ENCODE results near the gene FAM117A.
A peak's percentile ranks its signal among the peaks of the same experiment; 100 is the strongest.

FAM117A gene

DNA sequence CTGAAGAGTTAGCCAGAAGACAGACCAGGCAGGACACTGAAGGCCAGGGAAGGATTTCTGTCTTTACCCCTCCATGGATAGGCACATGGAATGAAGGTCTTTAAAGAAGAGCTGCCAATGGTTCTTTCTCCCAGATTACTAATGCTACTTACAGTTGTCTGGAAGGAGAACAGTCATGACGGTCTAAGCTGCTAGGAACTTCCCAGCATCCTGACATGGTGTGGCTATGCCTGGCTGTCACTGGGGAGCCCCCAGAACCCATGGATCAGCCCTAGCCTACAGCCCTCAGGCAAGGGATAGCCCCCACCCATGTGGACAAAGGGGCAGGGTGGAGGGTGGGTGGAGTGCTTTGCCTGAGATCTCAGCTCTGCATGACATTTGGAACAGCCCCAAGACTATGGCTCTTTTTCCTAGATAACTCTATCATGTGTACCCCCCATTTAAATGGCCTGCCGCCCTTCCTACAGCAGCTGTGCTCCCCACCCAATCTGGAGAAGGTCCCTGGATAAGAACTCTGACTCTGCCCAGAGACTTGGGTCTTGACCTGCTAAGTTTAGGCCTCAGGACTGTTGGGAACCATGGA, 15.3 kb upstream of the FAM117A start:
- no peak overlapping the region for H3K4me3 ChIP-seq (ENCODE audit: low read depth, low read length)
- DNase-seq (ENCODE audit: low read depth), result no peak
- TF ChIP-seq, protein P1, sequence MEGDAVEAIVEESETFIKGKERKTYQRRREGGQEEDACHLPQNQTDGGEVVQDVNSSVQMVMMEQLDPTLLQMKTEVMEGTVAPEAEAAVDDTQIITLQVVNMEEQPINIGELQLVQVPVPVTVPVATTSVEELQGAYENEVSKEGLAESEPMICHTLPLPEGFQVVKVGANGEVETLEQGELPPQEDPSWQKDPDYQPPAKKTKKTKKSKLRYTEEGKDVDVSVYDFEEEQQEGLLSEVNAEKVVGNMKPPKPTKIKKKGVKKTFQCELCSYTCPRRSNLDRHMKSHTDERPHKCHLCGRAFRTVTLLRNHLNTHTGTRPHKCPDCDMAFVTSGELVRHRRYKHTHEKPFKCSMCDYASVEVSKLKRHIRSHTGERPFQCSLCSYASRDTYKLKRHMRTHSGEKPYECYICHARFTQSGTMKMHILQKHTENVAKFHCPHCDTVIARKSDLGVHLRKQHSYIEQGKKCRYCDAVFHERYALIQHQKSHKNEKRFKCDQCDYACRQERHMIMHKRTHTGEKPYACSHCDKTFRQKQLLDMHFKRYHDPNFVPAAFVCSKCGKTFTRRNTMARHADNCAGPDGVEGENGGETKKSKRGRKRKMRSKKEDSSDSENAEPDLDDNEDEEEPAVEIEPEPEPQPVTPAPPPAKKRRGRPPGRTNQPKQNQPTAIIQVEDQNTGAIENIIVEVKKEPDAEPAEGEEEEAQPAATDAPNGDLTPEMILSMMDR (IDR thresholded peaks at IDR 0.05; ENCODE audit: control insufficient read depth, extremely low read depth, insufficient read depth), result no peak

DNA sequence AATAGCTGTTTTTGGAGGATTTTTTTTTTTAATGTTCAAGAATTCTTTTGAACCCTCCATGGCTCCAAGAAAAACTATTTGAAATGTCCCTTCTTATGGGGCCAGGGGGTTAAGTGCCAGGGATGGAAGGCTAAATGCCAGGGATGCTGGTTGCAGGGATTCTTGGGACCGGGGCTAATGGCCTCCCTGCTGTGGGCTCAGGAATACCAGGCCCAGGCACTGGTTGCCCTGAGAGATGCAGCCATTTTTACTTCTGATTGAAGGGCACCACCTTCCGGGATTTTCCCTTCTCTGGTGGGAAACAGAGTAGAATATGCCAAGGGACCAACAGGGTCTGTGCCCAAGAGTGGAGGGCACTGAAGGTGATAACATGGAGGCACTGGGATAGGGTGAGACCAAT, 13.6 kb upstream of the FAM117A start:
- TF ChIP-seq, protein P1 (IDR thresholded peaks at IDR 0.05; ENCODE audit: control insufficient read depth, extremely low read depth, insufficient read depth), result no peak
- DNase-seq (ENCODE audit: low read depth), result no peak
- no peak overlapping the region for H3K4me3 ChIP-seq (ENCODE audit: low read depth, low read length)

DNA sequence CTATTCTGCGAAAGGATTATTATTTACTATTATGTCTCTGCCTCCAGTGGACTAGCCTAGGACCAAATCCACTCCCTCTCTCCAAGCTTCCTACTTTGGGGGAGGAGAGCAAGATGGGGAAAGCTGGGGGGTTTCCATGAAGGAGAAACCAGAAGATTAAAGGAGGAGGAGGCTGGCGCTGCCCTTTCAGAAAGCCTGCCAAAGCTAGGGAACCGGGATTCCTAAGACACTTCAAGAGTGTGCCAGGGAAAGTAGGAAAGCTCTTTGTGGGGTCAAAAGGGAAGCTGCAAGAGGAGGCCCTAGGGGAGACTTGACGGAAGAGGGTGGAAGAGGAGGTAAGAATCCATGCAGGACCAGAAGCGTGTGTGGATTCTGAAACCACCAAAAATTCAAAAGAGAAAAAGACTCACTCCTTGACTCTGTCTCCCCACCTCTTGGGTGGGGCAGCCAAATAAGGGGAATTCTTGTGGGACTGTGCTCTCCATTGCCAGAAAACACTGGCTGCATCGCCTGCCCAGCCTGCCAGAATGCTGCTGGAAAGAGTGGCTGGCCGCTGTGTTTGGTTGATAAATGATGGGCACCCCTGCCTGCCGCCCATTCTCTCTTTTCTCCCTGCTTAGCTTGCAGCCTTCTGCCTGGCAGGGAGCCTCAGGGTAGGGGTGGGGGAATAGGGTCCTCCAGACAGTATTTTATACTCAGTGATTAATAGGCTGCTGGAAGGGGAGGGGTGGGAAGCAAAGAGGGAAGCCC, 12.8 kb upstream of the FAM117A start:
- TF ChIP-seq, protein P1 (IDR thresholded peaks at IDR 0.05; ENCODE audit: control insufficient read depth, extremely low read depth, insufficient read depth), result no peak
- no peak overlapping the region for H3K4me3 ChIP-seq (ENCODE audit: low read depth, low read length)
- no peak for DNase-seq (ENCODE audit: low read depth)

DNA sequence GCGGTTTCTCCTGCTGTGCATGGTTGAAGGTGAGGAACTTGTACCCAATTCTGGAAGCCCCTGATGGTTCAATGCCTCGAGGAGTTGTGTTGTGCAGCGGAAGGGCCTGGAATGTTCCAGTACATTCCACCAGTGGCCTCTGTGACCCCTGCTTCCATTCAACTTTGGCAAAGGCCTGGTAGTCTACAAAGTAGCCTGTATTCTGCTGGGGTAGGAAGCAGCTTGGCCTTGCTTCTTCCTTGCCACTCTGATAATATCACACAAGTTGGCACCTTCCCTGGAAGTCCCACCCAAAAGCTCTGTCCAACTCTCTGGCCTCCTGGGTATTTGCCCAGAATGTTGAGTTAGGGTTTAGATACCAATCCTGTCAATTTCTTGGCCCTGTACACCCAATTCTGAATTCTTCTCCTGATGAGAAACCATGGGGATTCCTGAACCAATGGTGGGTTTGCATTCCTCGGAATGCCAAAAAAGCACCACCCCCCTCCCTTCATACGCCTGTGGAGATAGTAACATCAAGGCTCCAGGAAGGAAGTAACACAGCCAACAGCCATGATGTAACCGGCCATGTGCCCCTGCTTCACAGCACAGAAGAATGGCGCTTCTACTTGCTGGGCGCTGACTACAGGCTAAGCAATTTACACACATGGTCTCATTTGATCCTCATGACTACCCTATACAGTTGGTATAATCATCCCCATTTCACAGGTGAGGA, 11.8 kb upstream of the FAM117A start:
- no peak for DNase-seq (ENCODE audit: low read depth)
- no peak overlapping the region for H3K4me3 ChIP-seq (ENCODE audit: low read depth, low read length)
- TF ChIP-seq, protein P1 (IDR thresholded peaks at IDR 0.05; ENCODE audit: control insufficient read depth, extremely low read depth, insufficient read depth), result no peak

DNA sequence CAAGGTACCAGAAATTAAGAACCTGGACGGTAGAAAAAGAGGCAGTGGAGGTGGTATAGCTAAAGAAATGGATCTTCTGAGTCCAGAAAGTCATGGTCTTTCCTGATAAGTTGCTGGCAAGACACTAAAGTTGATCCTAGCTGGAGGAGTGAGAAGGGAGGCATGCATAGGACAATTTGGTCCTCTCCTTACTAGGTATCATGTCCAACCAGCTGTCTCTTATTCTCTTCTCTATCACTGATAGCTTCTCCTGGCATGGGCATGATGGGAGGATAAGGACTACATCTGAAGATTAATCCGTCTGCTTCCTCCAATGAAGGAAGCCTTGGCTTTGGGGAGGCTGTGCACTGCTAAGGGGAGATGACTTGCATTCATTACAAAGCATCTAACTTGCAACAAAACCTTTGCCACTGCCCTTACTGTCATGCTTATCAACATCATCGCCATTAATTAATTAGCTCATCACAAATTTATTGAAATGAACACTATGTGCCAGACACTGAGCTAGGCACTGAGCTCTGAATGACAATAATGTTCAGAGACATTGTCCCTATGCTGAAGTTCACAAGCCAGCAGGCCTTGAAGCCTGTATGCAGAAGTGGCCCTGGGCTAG, 3.1 kb upstream of the FAM117A start:
- no peak overlapping the region for H3K4me3 ChIP-seq (ENCODE audit: low read depth, low read length)
- TF ChIP-seq, protein P1 (IDR thresholded peaks at IDR 0.05; ENCODE audit: control insufficient read depth, extremely low read depth, insufficient read depth), result no peak
- no peak for DNase-seq (ENCODE audit: low read depth)

DNA sequence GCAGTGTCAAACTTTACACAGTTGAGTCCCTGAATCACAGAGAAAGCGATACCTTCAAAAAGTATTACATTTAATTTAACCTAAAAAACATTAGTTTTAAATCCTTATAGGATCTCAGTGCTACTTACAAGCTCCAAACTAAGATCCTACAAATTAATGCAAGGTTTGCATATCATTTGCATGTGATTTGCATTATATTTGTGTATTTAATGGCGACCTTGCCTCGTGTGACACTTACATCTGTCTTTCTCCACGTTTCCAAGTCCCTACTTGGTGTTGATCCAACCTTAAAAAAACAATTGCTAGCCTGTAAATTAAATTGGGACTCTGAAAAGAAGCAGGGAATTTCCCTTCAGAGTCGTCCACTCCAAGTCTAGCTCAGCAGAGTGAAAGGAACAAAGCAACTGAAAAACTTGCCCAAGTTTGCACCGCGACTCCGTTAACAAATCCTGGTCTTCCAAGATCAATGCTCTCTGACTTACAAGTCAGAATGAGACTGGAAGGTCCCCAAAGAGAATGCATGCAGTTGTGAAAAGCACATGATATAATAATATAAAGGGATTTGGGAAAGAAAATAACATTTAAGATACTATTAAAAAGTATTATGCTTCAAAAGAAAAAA, 739 bp upstream of the FAM117A start:
- TF ChIP-seq, protein P1 (IDR thresholded peaks at IDR 0.05; ENCODE audit: control insufficient read depth, extremely low read depth, insufficient read depth), result no peak
- H3K4me3 ChIP-seq (ENCODE audit: low read depth, low read length), result peak overlapping the region; percentile 77
- DNase-seq (ENCODE audit: low read depth), result no peak

Measured in LNCaP clone FGC (cell line).